ENCODE measurements around the gene MAN2A2.
"Not testable (repeated sequence)": the region's sequence is repeated elsewhere in the genome, so short reads cannot be mapped to it uniquely, and the experiment has no call there.

Gene MAN2A2

GRCh38 chr15:90905306-90906180 is 2.4 kb downstream of the MAN2A2 start:
- DNase-seq = no peak

GRCh38 chr15:90906181-90906849 is 3.2 kb downstream of the MAN2A2 start:
- DNase-seq = no peak

GRCh38 chr15:90907051-90907660 is 4.1 kb downstream of the MAN2A2 start:
- no peak for DNase-seq

GRCh38 chr15:90907838-90908507 is 4.9 kb downstream of the MAN2A2 start:
- no peak for DNase-seq

- DNase-seq = not testable (repeated sequence)
Observed at GRCh38 chr15:90909449-90909848, 6.3 kb downstream of the MAN2A2 start.

- DNase-seq = no peak
Observed at GRCh38 chr15:90909976-90910375, 6.9 kb downstream of the MAN2A2 start.

GRCh38 chr15:90910441-90911301 is 7.6 kb downstream of the MAN2A2 start:
- no peak for DNase-seq

GRCh38 chr15:90911302-90911623 is 8.2 kb downstream of the MAN2A2 start:
- no peak for DNase-seq

GRCh38 chr15:90911906-90912769 is 9.0 kb downstream of the MAN2A2 start:
- DNase-seq = no peak

- no peak for DNase-seq
Observed at GRCh38 chr15:90912770-90913075, 9.6 kb downstream of the MAN2A2 start.

GRCh38 chr15:90913398-90913944 is 10.4 kb downstream of the MAN2A2 start:
- DNase-seq = no peak

GRCh38 chr15:90914305-90915080 is 11.4 kb downstream of the MAN2A2 start:
- DNase-seq = no peak

GRCh38 chr15:90915216-90915807 is 12.2 kb downstream of the MAN2A2 start:
- no peak for DNase-seq

- no peak for DNase-seq
Observed at GRCh38 chr15:90915808-90916440, 12.8 kb downstream of the MAN2A2 start.

- no peak for DNase-seq
Observed at GRCh38 chr15:90916461-90916860, 13.4 kb downstream of the MAN2A2 start.

GRCh38 chr15:90917569-90917968 is 14.5 kb downstream of the MAN2A2 start:
- no peak for DNase-seq

- DNase-seq = no peak
Observed at GRCh38 chr15:90918034-90918788, 15.1 kb downstream of the MAN2A2 start.

GRCh38 chr15:90918835-90919234 is 15.7 kb downstream of the MAN2A2 start:
- DNase-seq = no peak

- DNase-seq = no peak
Observed at GRCh38 chr15:90921887-90922286, 18.8 kb downstream of the MAN2A2 start.
